ENCODE results near the gene JARID2. TPM values are rescaled to one million over a fixed set of nuclear protein-coding genes. Genes with fewer than 3 reads are reported as not detected.
A peak's percentile ranks its signal among the peaks of the same experiment; 100 is the strongest.

JARID2 gene
- total and polyA plus RNA-seq, 4 donors: 1.4 to 12.3 (median 3.4) TPM

DNA sequence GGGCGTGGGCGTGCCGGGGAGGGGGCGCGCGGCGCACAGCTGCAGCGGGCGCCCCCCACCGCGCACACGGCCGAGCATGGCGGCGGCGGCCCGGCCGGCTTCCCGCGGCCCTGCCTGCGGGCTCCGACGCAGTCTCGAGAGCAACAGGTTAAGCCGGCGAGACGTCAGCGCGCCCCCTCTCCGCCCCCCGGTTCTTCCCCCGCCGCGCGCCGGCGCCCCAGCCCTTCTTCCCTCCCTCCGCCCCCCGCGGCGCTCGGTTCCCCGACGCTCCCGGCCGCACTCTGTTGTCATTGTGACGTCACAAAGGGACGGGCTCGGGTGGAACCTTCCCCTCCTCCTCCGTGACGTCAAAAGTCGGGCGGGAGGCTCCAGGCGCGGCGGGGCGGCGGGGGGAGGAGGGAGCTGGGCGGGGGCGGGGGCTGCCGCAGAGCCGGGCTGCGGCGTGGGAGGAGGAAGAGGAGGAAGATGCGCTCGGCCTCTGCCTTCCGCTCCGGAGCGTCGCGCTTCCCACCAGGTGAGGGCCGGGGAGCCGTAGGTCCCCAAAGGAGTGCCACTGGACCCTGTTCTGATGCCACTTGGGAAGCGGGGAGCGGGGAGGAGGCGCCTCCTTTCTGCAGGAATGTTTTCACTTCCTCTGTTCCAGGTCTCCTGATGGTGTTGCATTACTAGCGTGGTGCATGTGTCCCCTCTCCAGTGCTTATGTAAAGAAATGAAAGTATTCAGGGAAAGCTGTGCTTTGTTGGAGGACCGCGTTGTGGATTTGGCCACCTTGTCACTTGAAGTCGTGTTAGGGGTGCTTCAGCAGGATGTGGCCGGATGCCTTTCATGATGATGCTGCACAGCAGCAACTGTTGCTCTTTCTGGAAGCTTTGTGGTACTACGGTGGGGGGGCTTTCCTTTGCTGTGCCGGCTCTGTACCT is 2.8 kb downstream of the JARID2 start:
- H3K4me1 ChIP-seq (ENCODE audit: control insufficient read depth in 4 of 4, insufficient read depth in 4 of 4, low read length in 3 of 4): peaks cover 1 to 38% (median 21%) of the 10 kb centered on the region in 4 donors
- H3K36me3 ChIP-seq (ENCODE audit: control insufficient read depth in 4 of 4, insufficient read depth in 3 of 4, low read depth in 1 of 4, low read length in 3 of 4): no peaks in the 10 kb centered on the region
- under 1% methylated on average over 78 of the region's 83 CpGs for WGBS
- DNase-seq (ENCODE audit: low spot score): peak; percentile 92
- H3K27me3 ChIP-seq (ENCODE audit: control insufficient read depth in 4 of 4, insufficient read depth in 4 of 4, low read length in 3 of 4): no peaks in the 10 kb centered on the region
- H3K9ac ChIP-seq (ENCODE audit: low read depth in 1 of 2, low read length in 2 of 2): peak overlapping the region; percentile 1 to 76
- no peaks in the 10 kb centered on the region for H3K9me3 ChIP-seq (ENCODE audit: control insufficient read depth in 4 of 4, low read length in 3 of 4)
- H3K4me3 ChIP-seq (ENCODE audit: low read depth in 1 of 3, low read length in 3 of 3): peak overlapping the region; percentile 71 to 92 (median 92)
- peak; percentile 5 for TF ChIP-seq SP1 (IDR thresholded peaks at IDR 0.05)
- TF ChIP-seq RAD21 (IDR thresholded peaks at IDR 0.05): peak; percentile 17 to 33
- no peak for TF ChIP-seq NR2F2 (IDR thresholded peaks at IDR 0.05)
- TF ChIP-seq CTCF (IDR thresholded peaks at IDR 0.05; ENCODE audit: low read depth, low read length, missing input control): peak; percentile 10
- H3K27ac ChIP-seq (ENCODE audit: low read depth in 1 of 2, low read length in 2 of 2): peak overlapping the region; percentile 80 to 82

DNA sequence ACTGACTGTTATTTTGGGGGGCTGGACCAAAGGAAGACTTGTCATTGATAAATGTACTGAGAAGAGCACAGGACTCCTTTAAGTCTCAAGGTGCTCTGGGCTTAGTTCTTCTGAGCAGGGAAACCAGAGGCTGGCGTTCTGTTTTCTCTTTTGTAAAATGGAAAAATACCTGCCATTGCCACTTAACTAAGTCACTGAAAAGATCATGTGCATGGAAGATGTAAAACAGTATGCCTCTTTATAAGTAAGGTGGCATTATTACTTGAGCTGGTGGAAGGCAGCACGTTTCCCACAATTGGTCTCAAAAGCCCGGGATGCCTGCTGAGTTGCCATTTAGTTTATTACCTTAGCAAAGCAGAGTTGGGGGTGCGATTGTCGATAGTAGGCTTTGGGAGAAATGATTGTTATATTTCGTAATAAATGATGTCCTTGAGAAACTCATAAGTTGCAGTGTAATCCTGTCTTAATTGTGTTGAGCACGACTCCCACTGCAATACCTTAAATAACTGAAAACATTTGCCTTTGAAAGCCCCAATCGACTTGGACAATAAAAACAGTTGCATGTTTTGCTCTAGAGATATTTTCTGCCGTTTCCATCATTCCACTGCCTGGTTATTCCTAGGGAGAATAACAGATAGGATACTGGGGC is 3.6 kb downstream of the JARID2 start:
- TF ChIP-seq FOXA2 (IDR thresholded peaks at IDR 0.05) (no peak), HNF4G (IDR thresholded peaks at IDR 0.05) (no peak), JUND (IDR thresholded peaks at IDR 0.05) (no peak), MAX (IDR thresholded peaks at IDR 0.05) (no peak), GABPA (IDR thresholded peaks at IDR 0.05 in 1 of 2, conservative IDR thresholded peaks at IDR 0.05 in 1 of 2) (no peak), NR2F2 (IDR thresholded peaks at IDR 0.05) (no peak), SP1 (IDR thresholded peaks at IDR 0.05) (no peak), EGR1 (IDR thresholded peaks at IDR 0.05; ENCODE audit: low read depth in 2 of 2) (no peak), RXRA (IDR thresholded peaks at IDR 0.05) (no peak), YY1 (IDR thresholded peaks at IDR 0.05) (no peak), FOXA1 (IDR thresholded peaks at IDR 0.05) (no peak), CTCF (IDR thresholded peaks at IDR 0.05; ENCODE audit: low read depth, low read length, missing input control) (no peak), ATF3 (IDR thresholded peaks at IDR 0.05) (no peak), ZBTB33 (IDR thresholded peaks at IDR 0.05) (no peak), TAF1 (conservative IDR thresholded peaks at IDR 0.05) (no peak), RAD21 (IDR thresholded peaks at IDR 0.05) (no peak), HNF4A (conservative IDR thresholded peaks at IDR 0.05) (no peak)
- TF ChIP-seq, protein P1, sequence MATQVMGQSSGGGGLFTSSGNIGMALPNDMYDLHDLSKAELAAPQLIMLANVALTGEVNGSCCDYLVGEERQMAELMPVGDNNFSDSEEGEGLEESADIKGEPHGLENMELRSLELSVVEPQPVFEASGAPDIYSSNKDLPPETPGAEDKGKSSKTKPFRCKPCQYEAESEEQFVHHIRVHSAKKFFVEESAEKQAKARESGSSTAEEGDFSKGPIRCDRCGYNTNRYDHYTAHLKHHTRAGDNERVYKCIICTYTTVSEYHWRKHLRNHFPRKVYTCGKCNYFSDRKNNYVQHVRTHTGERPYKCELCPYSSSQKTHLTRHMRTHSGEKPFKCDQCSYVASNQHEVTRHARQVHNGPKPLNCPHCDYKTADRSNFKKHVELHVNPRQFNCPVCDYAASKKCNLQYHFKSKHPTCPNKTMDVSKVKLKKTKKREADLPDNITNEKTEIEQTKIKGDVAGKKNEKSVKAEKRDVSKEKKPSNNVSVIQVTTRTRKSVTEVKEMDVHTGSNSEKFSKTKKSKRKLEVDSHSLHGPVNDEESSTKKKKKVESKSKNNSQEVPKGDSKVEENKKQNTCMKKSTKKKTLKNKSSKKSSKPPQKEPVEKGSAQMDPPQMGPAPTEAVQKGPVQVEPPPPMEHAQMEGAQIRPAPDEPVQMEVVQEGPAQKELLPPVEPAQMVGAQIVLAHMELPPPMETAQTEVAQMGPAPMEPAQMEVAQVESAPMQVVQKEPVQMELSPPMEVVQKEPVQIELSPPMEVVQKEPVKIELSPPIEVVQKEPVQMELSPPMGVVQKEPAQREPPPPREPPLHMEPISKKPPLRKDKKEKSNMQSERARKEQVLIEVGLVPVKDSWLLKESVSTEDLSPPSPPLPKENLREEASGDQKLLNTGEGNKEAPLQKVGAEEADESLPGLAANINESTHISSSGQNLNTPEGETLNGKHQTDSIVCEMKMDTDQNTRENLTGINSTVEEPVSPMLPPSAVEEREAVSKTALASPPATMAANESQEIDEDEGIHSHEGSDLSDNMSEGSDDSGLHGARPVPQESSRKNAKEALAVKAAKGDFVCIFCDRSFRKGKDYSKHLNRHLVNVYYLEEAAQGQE (IDR thresholded peaks at IDR 0.05): no peak
- Histone ChIP-seq H3K4me3 (ENCODE audit: low read depth in 1 of 3, low read length in 3 of 3) (peak overlapping the region in 1 of 3 donors; percentile 92), H3K4me1 (ENCODE audit: control insufficient read depth in 4 of 4, insufficient read depth in 4 of 4, low read length in 3 of 4) (peaks cover 1 to 39% (median 20%) of the 10 kb centered on the region in 4 donors), H3K9me3 (ENCODE audit: control insufficient read depth in 4 of 4, low read length in 3 of 4) (no peaks in the 10 kb centered on the region), H3K27me3 (ENCODE audit: control insufficient read depth in 4 of 4, insufficient read depth in 4 of 4, low read length in 3 of 4) (no peaks in the 10 kb centered on the region), H3K9ac (ENCODE audit: low read depth in 1 of 2, low read length in 2 of 2) (peak overlapping the region; percentile 1 to 76), H3K27ac (ENCODE audit: low read depth in 1 of 2, low read length in 2 of 2) (peak overlapping the region; percentile 80 to 82), H3K36me3 (ENCODE audit: control insufficient read depth in 4 of 4, insufficient read depth in 3 of 4, low read depth in 1 of 4, low read length in 3 of 4) (no peaks in the 10 kb centered on the region)
- WGBS: 32% methylated on average over 9 of the region's 9 CpGs
- DNase-seq (ENCODE audit: low spot score): no peak

Measured in liver (tissue), 9 donors.